ENCODE measurements around the gene ATP6V1G3.
"Not testable (repeated sequence)": the region's sequence is repeated elsewhere in the genome, so short reads cannot be mapped to it uniquely, and the experiment has no call there.

The ATP6V1G3 gene

GRCh38 chr1:198496216-198497143 is 44.0 kb downstream of the ATP6V1G3 start:
- DNase-seq = no peak

DNA sequence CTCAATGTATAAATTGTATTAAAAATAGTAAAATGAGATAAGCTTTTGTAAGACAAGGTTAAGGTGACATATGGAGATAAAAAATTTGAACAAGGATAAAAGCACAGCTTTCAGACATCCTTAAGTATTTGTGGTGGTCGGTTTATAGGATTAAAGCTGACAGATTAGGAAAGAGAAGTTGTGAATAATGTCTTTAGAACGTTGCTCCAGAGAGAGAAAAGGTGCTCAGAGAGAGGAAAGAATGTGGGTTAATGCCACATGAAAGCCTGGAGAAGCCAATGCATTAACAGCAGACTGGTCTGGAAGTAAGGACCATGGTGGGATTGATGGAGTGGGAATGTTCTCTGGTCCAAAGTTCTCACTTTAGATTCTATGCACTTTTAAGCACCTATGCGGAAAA is 44.8 kb downstream of the ATP6V1G3 start:
- DNase-seq = no peak

DNA sequence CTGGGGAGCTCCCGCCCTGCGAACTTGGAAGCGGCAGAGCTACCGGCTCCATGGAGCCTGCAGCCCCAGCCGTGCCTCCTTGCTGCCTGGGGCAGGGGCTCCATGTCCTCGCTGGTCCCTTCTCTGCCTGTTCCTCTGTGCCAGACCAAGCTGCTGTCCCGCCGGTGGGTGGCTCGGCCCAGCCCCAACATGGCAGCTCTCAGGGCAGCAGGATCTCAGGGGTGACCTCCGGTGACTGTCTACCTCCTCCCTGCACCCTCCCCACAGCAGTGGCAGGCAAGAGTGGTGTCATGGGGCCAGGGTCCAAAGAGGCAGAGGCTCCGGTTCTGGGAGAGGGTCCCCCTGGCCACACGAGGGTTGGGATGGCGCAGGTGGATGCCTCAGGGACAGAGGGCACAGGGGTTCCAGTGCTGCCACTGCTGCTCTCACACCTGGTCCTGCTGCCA is 45.8 kb downstream of the ATP6V1G3 start:
- DNase-seq = no peak

DNA sequence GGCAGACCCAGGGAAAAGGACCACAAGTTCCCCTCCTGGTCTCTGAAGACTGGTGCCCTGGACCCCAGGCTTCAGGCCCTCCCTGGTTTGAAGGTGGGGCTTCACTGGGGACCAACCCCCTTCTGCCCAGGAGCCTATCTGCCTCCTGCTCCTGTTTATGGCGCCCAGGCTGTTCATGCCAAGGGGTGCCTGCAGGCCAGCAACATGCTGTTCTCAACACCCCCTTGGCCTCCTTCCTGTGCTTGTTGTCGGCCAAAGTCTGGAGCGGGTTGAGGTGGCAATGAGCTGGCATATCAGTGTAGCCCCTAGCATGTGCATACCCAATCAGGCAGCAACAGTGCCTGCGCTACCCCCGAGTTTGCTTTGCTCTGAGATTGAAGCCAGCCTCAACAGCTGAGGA is 46.3 kb downstream of the ATP6V1G3 start:
- DNase-seq = no peak

DNA sequence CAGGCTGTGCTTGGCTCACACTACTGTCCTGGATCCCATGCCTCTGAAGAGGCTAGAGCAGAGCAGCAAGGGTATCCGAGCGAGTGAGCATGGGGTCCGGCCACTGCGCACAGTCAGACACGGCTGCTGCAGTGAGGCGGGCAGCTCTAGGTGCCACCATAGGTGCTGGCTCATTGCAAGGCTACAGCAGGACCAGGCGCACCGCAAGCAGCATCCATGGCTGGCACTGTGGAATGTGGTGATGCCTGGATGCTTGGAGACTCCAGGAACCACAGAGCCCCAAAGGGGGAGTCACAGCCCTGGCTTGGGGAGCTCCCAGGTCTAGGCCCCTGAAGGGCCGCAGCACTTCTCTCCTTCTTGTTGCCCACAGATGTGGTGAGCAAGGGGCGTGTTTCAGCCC is 47.2 kb downstream of the ATP6V1G3 start:
- DNase-seq = no peak

- DNase-seq = no peak
Observed at GRCh38 chr1:198492872-198493271, 47.6 kb downstream of the ATP6V1G3 start.

DNA sequence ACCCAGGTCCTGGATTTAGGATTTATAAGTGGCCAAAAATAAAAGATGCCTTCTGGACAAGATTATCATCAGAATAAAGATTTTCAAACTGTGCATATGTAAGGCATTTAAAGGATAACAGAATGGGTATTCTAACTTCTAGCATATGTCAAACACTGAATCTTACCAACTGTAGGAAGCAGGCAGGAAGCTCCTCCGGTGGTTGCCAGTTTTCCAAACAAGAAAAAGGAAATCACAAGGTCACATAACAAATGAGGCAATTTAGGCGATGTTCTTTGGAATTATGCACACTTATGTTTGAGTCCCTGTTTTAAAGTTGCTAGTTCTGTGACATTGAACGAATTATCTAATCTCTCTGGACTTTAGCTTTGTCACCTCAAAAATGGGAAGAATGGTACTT is 48.9 kb downstream of the ATP6V1G3 start:
- no peak for DNase-seq

- no peak for DNase-seq
Observed at GRCh38 chr1:198491028-198491427, 49.5 kb downstream of the ATP6V1G3 start.

DNA sequence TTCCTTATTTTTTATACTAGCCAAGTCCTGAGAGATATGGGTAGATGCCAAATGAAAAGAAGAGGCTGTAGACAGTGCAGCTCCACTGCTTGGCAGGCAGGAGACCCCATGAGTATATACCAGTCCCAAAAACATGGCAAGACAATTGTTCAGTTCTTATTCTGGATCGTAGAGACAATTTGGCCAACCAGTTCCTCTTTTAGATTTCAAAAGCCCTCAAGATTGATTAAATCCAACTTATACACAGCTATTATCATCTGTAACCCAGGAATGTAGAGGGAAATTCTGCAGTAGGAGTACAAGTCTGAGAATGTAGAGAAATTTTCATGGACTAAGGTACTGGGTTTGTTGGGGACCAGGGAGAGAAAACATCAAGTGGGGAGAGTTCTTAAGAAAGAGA is 50.3 kb downstream of the ATP6V1G3 start:
- DNase-seq = no peak

- DNase-seq = no peak
Observed at GRCh38 chr1:198486903-198487302, 53.6 kb downstream of the ATP6V1G3 start.

GRCh38 chr1:198483645-198484044 is 56.8 kb downstream of the ATP6V1G3 start:
- no peak for DNase-seq

DNA sequence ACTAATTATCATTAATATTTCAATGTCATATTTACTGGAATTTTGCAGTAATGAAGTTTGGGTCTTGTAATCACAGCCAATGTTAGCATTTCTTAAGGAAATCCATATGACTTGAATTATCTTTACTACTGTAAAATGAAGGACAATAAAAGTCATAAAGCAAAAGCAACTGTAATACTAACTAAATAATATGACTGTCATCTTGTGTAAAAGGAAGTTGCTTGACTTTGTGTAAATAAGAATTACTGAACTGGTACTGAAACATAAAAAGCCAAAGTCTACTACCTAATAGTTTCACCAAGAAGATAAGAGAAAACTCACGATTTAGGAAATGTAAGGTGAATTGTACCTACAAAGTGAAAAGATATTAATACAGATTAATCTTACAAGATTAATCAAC is 57.5 kb downstream of the ATP6V1G3 start:
- no peak for DNase-seq

- no peak for DNase-seq
Observed at GRCh38 chr1:198481661-198482060, 58.8 kb downstream of the ATP6V1G3 start.

GRCh38 chr1:198480876-198481275 is 59.6 kb downstream of the ATP6V1G3 start:
- no peak for DNase-seq

DNA sequence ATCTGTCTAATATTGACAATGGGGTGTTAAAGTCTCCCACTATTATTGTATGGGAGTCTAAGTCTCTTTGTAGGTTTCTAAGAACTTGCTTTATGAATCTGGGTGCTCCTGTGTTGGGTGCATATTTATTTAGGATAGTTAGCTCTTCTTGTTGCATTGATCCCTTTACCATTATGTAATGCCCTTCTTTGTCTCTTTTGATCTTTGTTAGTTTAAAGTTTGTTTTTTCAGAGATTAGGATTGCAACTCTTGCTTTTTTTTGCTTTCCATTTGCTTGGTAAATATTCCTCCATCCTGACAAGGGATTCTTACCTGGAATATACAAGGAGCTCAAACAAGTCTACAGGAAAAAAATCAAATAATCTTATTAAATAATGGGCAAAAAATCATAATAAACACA is 63.1 kb downstream of the ATP6V1G3 start:
- not testable (repeated sequence) for DNase-seq
